Spinal cord (tissue), 10 donors: ENCODE measurements around the gene KMT2D. TPM values are rescaled to one million over a fixed set of nuclear protein-coding genes. Genes with fewer than 3 reads are reported as not detected.

Experiments
- DNase-seq, 6 donors: peaks; one replicate each; pipeline versions ENCODE4 v3.0.0 to v3.0.0-alpha.2; 2013 to 2015; ENCODE audit warnings: low spot score in 6 of 6, low read depth in 4 of 6
- H3K27ac ChIP-seq: one replicate; pipeline ENCODE4 v1.5.1; 2013; ENCODE audit warnings: low read depth, low read length, control low read depth
- H3K27me3 ChIP-seq: one replicate; pipeline ENCODE4 v1.6.1; 2013; ENCODE audit warnings: low read length; ENCODE audit not compliant: control insufficient read depth, insufficient read depth
- H3K36me3 ChIP-seq: one replicate; pipeline ENCODE4 v1.6.1; 2013; ENCODE audit warnings: low read length; ENCODE audit not compliant: control insufficient read depth, insufficient read depth
- H3K4me1 ChIP-seq: one replicate; pipeline ENCODE4 v1.6.1; 2013; ENCODE audit warnings: low read length; ENCODE audit not compliant: control insufficient read depth, insufficient read depth
- H3K4me3 ChIP-seq: one replicate; pipeline ENCODE4 v1.5.1; 2013; ENCODE audit warnings: low read depth, low read length, control low read depth
- H3K9me3 ChIP-seq: one replicate; pipeline ENCODE4 v1.6.1; 2013; ENCODE audit warnings: low read length; ENCODE audit not compliant: control insufficient read depth, insufficient read depth
- WGBS: methylation state at CpG from one replicate; pipeline ENCODE4 v1.1.5; 2013; ENCODE audit warnings: missing lambda C conversion rate; ENCODE audit not compliant: insufficient coverage; 5-methylcytosine and 5-hydroxymethylcytosine counted together
- polyA plus RNA-seq, 2 donors: library from polyadenylated mRNA; unstranded; fragments of 120-200 nt; gene quantifications; one replicate each; pipeline ENCODE4 v1.2.1, GENCODE V29; 2013; ENCODE audit not compliant: insufficient read length in 2 of 2
- total RNA-seq, 2 donors: library from RNA; depleted of rRNA in 1 of 2; stranded (reverse); fragments of 120-200 nt in 1 of 2; fragments of >200 nt in 1 of 2; gene quantifications; one replicate each; pipeline versions ENCODE4 v1.2.3 to v1.2.4, GENCODE V29; 2013 to 2014
- donor health status: healthy.

KMT2D gene
- total and polyA plus RNA-seq, 4 donors, result 27.2 to 43.2 (median 40.6) TPM

DNA sequence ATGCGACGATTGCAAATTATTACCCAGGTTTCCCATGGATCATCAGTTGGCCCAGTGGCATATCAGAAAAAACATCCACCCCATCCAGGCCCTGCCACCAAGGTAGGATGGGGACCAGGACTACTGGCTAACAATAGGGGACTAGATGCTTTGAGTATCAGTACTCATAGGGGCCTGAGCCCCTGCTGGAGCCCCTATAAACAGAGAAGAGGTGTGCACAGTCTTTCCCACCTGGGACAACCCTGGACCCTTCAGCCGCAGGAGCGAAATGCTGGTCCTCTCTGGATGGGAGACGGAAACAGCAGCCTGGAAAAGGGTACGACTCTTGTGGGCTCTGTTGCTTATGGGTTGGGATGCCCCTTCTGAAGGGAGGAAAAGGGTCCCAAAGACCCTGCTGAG, 28.3 kb upstream of the KMT2D start:
- Histone ChIP-seq H3K4me3 (no peak overlapping the region), H3K27ac (no peak overlapping the region), H3K36me3 (no peaks in the 10 kb centered on the region), H3K27me3 (peaks cover 56% of the 10 kb centered on the region), H3K9me3 (no peaks in the 10 kb centered on the region), H3K4me1 (peaks cover 55% of the 10 kb centered on the region)
- 100% methylated on average over 1 of the region's 6 CpGs for WGBS
- no peak for DNase-seq

GRCh38 chr12:49088150-49088931, 27.7 kb upstream of the KMT2D start:
- Histone ChIP-seq H3K27me3 (peaks cover 50% of the 10 kb centered on the region), H3K9me3 (no peaks in the 10 kb centered on the region), H3K27ac (peak overlapping the region; percentile 40), H3K4me1 (peaks cover 49% of the 10 kb centered on the region), H3K4me3 (peak overlapping the region; percentile 18), H3K36me3 (no peaks in the 10 kb centered on the region)
- DNase-seq, result peak in 4 of 6 donors; percentile 72 to 97 (median 87)
- under 1% methylated on average over 13 of the region's 18 CpGs for WGBS

DNA sequence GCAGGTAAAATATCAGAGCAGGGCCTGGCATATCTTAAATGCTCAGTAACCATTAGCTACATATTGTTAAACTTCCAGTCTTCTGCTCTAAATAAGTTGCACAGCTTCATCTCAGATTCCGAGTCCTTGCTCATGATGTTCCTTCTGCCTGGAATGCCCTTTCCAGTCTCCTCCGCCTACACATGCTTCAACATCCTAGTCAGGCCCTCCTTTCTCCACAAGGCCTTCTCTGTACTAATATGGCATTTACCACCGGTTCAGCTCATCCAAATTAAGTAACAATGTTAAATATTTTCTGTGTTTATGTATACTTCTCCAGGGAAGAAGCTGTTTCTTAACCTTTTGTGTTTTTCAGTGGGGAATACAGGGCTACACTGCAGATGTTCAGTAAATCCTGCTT, 25.5 kb upstream of the KMT2D start:
- H3K27me3 ChIP-seq, result peaks cover 28% of the 10 kb centered on the region
- 91% methylated on average over 1 of the region's 3 CpGs for WGBS
- no peak overlapping the region for H3K4me3 ChIP-seq
- H3K36me3 ChIP-seq, result no peaks in the 10 kb centered on the region
- no peak for DNase-seq
- peaks cover 33% of the 10 kb centered on the region for H3K4me1 ChIP-seq
- peak overlapping the region; percentile 44 for H3K27ac ChIP-seq
- no peaks in the 10 kb centered on the region for H3K9me3 ChIP-seq

GRCh38 chr12:49084438-49084837, 23.8 kb upstream of the KMT2D start:
- Histone ChIP-seq H3K36me3 (no peaks in the 10 kb centered on the region), H3K4me1 (peaks cover 18% of the 10 kb centered on the region), H3K4me3 (no peak overlapping the region), H3K27me3 (peaks cover 11% of the 10 kb centered on the region), H3K9me3 (no peaks in the 10 kb centered on the region), H3K27ac (no peak overlapping the region)
- 100% methylated on average over 2 of the region's 3 CpGs for WGBS
- DNase-seq, result no peak

DNA sequence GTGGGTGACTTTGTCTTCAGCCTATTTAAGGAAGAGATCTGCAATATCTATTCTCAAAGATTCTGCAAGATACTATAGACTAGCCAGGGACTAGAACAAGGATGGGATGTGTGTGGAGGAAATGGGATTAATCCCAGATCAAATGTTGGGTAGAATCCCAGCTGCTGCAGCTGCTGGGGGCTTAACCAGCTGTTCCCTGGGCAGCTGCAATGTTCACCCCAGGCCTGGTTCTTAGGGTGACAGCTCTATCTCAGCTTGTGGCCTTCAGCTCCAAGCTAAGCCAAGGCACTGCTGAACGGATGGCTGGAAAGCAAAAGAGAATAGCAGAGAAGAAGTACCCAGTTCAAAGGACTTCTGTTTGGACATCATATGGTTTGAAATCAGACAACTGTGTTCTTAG, 19.2 kb upstream of the KMT2D start:
- no peaks in the 10 kb centered on the region for H3K36me3 ChIP-seq
- no peak overlapping the region for H3K27ac ChIP-seq
- H3K27me3 ChIP-seq, result no peaks in the 10 kb centered on the region
- no peak overlapping the region for H3K4me3 ChIP-seq
- H3K9me3 ChIP-seq, result no peaks in the 10 kb centered on the region
- H3K4me1 ChIP-seq, result no peaks in the 10 kb centered on the region
- WGBS, result 83% methylated on average over 1 of the region's 1 CpG
- DNase-seq, result no peak

DNA sequence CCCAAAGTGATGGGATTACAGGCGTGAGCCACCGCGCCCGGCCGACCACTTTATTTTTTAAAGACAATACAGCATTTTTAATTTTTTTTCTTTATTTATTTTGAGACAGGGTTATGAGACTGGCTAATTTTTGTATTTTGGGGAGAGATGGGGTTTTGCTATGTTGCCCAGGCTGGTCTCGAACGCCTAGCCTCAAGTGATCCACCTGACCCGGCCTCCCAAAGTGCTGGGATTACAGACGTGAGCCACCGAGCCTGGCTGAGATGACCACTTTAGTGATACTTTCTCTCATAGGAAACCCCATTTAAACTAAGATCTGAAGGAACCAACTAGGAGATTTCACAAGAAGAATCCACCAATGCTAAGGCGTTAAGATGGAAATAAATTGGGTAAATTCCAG, 10.4 kb upstream of the KMT2D start:
- no peak for DNase-seq
- Histone ChIP-seq H3K36me3 (no peaks in the 10 kb centered on the region), H3K4me1 (peaks cover 13% of the 10 kb centered on the region), H3K27ac (no peak overlapping the region), H3K4me3 (no peak overlapping the region), H3K9me3 (no peaks in the 10 kb centered on the region), H3K27me3 (no peaks in the 10 kb centered on the region)
- 95% methylated on average over 6 of the region's 11 CpGs for WGBS

DNA sequence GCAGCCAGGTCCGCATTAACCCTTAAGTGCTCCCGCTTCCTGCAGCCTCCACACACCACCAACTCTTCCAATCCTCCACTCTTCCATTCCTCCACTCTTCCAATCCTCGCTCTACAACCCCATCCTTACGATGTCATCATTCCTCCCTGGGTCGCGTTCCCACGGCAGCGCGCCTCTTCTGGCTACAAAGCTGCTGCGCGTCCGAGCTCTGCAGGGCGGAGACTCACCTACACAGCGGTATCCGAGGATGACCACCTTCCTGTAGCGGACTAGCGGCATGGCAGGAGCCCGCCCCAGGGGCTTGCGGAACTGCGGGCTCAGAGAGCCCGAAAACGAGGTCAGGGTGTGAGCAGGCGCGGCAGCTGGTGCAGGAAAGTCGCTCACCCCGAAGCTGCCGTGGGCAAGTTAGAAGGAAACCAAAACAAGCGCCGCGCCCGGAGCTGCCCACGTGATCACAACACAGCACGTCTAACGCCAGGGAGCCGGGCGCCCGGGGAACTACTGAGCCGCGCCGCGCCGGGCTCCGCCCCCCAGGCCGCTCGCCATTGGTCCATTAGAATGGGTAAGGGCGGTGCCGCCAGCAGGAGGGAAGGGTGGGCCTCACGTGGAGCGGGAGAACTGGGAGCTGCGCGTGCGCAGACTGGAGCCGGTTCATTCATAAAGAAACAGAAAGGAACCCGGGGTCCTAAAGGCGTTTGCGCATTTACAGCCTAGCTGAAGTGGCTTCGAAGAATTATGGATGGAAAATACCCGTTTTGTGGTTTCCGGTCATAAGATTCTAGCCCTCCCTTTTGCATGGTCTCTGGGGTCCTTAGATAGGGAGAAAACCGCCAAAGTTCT, 9.1 kb upstream of the KMT2D start, which contains the start of gene RHEBL1:
RHEBL1 (minus strand) TSS at position 473 of the 840 bp plus-strand sequence; CDS start at position 279, 194 bp downstream.
- H3K27me3 ChIP-seq, result no peaks in the 10 kb centered on the region
- H3K4me1 ChIP-seq, result peaks cover 13% of the 10 kb centered on the region
- H3K9me3 ChIP-seq, result no peaks in the 10 kb centered on the region
- peak within 1 kb of the TSS; percentile 52 for H3K27ac ChIP-seq
- H3K36me3 ChIP-seq, result peaks cover 2% of the 10 kb centered on the region
- DNase-seq, result peak in 5 of 6 donors; percentile 87 to 99 (median 94)
- peak within 1 kb of the TSS; percentile 90 for H3K4me3 ChIP-seq
- WGBS, result under 1% methylated on average over 55 of the region's 60 CpGs

DNA sequence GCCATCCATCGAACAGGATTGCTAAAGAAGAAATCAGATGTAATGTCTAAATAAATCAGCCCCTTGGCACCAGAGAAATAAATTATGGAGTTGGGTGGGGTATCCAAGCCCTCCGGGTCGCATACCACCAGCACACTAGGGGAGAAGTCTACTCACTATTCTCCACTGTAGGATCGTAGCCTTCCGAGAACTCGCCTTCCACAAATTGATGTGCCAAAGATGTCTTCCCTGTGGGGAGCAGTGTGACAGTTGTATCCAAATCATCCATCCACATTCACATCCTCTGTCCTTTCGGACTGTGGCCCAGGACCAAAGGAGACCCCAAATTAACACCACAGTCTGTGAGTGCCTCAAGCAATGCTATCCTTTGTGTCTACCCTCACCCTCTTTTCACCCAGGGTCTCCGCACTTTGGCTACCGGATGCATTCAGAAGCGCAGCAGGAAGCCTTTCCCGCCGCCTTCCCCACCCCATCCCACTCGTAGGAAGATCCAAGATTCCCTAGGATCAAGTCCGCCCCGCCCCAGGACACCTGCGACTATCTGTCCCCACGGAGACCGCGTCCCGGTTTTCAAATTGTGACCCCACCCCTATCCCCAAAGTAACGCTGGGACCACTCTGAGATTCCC, 8.4 kb upstream of the KMT2D start:
- 7% methylated on average over 17 of the region's 21 CpGs for WGBS
- peak overlapping the region; percentile 90 for H3K4me3 ChIP-seq
- no peaks in the 10 kb centered on the region for H3K9me3 ChIP-seq
- peaks cover 2% of the 10 kb centered on the region for H3K36me3 ChIP-seq
- H3K27me3 ChIP-seq, result no peaks in the 10 kb centered on the region
- peaks cover 13% of the 10 kb centered on the region for H3K4me1 ChIP-seq
- DNase-seq, result peak in 1 of 6 donors; percentile 2
- H3K27ac ChIP-seq, result peak overlapping the region; percentile 52

- Histone ChIP-seq H3K27me3 (no peaks in the 10 kb centered on the region), H3K4me1 (peaks cover 14% of the 10 kb centered on the region), H3K4me3 (no peak overlapping the region), H3K9me3 (no peaks in the 10 kb centered on the region), H3K27ac (no peak overlapping the region), H3K36me3 (peaks cover 2% of the 10 kb centered on the region)
- 73% methylated on average over 4 of the region's 4 CpGs for WGBS
- DNase-seq, result no peak
Observed at GRCh38 chr12:49066120-49066519, 5.5 kb upstream of the KMT2D start.
